Middle frontal gyrus (tissue), 1 donor: ENCODE data around the gene ABCC1.

Experiments
- DNase-seq: peaks from one replicate; pipeline ENCODE4 v3.0.0-alpha.2; 2015; ENCODE audit warnings: low spot score; ENCODE audit errors: extremely low spot score

Gene ABCC1

GRCh38 chr16:16042076-16042475, 92.7 kb downstream of the ABCC1 start:
- DNase-seq, result peak; percentile 34

- no peak for DNase-seq
Observed at GRCh38 chr16:16045296-16045695, 95.9 kb downstream of the ABCC1 start.

- no peak for DNase-seq
Observed at GRCh38 chr16:16045879-16046278, 96.5 kb downstream of the ABCC1 start.

DNA sequence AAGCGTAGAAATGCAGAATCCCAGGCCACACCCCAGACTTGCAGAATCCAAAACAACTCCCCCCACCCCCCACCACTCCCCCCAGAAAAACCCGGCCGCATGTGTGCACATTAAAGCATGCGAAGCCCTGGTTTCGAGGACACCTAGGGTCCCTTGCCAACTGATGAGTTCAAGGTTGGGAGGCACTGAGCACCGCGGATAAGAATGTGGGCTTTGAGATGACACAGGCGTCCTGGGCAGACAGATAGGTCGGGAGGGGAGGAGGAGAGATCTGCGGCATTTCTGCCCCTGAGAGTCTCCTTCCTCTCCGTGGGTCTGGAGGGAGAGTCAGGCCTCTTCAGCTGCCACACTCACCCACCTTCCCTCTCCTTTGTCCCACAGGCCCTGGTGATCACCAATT, 98.3 kb downstream of the ABCC1 start:
- no peak for DNase-seq

DNA sequence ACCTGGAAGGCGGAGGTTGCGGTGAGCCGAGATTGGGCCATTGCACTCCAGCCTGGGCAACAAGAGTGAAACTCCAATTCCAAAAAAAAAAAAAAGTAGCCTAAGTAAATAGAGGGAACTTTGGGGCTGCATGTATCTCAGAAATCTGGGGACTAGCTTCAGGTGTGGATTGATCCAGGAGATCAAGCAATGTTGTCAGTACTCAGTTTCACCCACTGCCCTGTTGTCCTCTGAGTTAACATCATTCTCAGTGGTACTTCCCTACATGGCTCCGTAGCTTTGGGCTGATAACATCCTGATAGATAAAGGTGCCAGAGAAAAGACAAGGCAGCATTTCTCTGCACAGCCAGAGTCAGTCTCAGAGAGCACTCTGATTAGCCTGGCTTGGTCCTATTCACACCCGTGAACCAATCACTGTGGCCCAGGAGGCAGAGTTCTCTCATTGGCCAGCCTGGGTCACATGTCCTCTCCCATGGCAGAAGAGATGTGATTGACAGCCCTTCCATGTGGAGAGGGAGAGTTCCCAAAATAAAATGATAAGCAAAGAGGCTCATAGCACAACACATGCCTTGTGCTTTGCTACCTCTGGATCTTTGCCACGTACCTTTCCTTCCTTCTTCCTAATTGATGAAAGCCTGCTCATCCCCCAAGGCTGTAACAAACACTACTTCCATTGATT, 99.6 kb downstream of the ABCC1 start:
- DNase-seq, result no peak

GRCh38 chr16:16050106-16050505, 100.7 kb downstream of the ABCC1 start:
- no peak for DNase-seq

DNA sequence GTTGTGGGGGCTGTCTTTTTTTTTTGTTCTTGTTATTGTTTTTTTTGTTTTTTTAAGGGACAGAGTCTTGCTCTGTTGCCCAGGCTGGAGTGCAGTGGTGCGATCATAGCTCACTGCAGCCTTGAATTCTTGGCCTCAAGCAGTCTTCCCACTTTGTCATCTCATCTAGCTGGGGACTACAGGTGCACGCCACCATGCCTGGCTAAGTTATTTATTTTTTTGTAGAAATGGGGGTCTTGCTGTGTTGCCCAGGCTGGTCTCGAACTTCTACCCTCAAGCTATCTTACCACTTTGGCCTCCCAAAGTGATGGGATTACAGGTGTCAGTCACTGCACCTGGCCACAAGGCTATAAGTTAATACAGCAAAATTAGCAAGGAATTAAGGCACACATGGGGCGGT, 101.7 kb downstream of the ABCC1 start:
- no peak for DNase-seq

DNA sequence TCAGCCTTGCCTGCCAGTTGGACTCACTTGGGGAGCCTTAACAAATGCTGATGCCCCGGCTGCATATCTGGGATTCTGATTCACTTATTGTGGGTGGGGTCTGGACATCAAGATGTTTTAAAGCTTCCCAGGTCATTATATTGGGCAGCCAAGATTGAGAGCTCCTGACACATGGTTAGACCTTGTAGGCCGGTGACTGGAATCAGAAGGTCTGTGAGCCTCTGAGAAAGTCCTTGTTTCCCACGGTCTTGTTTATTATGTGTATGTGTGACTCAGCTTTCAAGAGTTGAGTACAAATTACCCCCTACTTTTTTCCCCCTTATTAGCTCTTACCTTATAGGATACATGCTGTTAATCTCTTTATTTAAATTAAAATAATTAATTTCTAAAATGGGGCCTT, 103.5 kb downstream of the ABCC1 start:
- no peak for DNase-seq

DNA sequence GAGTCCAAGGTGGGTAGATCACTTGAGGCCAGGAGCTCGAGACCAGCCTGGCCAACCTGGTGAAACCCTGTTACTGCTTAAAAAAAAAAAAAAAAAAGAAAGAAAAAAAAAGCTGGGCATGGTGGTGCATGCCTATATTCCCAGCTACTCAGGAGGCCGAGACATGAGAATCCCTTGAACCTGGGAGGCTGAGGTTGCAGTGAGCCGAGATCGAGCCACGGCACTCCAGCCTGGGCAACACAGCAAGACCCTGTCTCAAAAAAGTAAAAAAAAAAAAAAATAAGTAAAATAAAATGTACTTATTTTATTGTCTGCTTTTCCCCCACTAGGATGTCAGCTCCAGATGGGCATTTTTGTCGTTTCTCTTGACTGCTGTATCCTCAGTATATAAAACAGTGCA, 107.7 kb downstream of the ABCC1 start:
- no peak for DNase-seq

DNA sequence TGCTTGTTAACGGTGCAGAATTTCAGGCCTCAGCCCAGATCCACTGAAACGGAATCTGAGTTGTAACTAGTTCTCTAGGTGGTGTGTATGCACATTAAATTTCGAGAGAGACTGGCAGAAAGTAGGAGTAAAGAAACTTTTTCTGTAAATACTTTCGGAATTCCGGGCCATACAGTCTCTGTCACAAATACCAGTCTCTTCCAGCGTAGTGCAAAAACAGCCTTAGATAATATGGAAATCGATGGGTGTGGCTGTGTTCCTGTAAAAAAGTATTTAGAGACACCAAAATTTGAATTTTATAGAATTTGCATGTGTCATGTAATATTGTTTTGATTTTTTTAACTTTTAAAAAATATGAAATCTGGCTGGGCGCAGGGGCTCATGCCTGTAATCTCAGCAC, 109.7 kb downstream of the ABCC1 start:
- no peak for DNase-seq

DNA sequence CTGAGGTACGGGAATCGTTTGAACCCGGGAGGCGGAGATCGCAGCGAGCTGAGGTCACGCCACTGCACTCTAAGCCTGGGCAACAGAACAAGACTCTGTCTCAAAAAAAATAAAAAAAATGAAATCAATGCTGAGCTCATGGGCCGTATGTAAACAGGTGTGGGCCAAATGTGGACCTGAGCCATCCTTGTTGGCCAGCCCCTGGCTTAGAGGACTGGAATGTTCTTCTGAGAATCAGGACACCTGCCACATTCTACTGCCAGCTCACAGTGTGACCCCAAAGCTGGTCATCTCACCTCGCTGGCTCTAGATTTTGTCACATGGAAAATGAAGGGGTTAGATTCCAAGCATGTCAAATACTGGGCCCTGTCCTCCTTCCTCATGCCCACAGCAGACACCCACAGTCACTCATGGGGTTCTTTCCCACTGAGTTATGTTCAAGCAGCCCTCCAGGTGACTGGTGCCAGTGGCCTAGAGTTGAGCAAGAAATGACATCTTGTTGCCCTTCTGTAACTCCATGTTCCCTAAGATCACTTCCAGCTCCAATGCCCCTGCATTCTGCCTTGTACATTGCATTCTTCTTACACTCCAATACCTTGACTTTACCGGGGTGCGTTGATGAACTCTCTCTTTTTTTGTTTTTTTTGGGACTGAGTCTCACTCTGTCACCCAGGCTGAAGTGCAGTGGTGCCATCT, 110.6 kb downstream of the ABCC1 start:
- no peak for DNase-seq

DNA sequence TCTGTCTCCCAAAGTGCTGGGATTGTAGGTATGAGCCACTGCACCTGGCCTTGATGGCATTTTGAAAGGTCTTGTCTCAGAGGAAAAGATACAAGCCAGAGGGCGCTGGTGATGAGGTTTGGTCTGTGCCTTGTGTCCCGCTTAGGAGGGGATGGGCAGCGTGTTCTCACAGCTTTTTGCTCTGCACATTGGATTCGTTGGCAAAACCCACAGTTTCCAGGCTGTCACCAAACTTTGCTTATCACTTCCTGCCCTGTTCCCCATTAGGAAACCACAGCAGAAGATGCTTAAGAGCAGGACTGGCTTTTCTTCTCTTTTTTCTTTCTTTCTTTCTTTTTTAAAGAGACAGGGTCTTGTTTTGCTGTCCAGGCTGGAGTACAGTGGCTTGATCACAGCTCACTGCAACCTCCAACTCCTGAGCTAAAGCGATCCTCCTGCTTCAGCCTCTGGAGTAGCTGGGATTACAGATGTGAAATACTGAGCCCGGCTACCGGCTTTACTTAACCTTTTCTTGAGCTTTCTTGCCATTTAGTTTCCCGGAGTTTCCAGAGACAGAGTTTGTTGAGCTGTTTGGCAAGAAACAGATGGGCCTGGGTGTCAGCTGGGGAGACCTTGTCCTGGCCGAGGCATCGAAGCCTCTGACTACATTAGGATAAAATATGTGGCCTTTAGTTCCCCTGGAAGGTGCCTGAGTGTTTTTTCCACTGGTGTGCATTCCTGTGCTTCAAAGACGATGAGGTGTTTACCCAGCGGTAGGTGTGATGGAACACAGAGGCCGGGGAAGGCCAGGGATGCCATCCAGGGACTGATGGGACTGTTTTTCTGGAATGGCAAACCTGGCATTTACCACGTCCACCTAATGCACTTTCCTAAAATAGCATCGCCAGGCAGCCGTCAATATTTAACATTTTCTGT, 112.9 kb downstream of the ABCC1 start:
- DNase-seq, result no peak

GRCh38 chr16:16063683-16064082, 114.3 kb downstream of the ABCC1 start:
- no peak for DNase-seq

GRCh38 chr16:16064874-16065384, 115.5 kb downstream of the ABCC1 start:
- no peak for DNase-seq

- DNase-seq, result no peak
Observed at GRCh38 chr16:16067127-16067526, 117.7 kb downstream of the ABCC1 start.

DNA sequence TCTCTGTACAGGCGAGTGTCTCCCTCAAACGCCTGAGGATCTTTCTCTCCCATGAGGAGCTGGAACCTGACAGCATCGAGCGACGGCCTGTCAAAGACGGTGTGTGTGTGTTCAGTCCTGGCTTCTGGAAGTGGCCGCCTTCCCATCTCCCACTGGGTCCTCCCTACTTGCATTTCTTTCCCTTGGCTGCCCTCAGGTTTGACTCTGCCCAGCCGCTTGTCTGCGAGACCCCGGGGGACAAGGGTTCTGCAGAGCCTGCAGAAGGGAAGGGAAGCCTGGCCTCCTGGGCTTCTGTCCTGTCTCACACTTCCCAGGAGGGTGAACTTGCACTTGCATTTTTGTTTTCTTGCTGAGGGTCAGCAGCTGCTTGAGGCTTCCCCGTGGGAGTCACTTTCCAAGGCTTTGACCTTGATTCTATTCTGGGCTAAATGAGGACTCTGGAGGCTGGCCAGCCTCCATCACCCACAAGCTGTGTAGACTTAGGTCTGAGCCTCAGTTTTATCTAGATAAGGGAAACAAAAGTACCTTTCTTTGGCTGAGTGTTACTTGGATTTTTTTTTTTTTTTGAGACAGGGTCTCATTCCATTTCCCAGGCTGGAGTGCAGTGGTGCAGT, 122.3 kb downstream of the ABCC1 start:
- DNase-seq, result no peak

GRCh38 chr16:16073001-16073545, 123.7 kb downstream of the ABCC1 start:
- DNase-seq, result no peak

DNA sequence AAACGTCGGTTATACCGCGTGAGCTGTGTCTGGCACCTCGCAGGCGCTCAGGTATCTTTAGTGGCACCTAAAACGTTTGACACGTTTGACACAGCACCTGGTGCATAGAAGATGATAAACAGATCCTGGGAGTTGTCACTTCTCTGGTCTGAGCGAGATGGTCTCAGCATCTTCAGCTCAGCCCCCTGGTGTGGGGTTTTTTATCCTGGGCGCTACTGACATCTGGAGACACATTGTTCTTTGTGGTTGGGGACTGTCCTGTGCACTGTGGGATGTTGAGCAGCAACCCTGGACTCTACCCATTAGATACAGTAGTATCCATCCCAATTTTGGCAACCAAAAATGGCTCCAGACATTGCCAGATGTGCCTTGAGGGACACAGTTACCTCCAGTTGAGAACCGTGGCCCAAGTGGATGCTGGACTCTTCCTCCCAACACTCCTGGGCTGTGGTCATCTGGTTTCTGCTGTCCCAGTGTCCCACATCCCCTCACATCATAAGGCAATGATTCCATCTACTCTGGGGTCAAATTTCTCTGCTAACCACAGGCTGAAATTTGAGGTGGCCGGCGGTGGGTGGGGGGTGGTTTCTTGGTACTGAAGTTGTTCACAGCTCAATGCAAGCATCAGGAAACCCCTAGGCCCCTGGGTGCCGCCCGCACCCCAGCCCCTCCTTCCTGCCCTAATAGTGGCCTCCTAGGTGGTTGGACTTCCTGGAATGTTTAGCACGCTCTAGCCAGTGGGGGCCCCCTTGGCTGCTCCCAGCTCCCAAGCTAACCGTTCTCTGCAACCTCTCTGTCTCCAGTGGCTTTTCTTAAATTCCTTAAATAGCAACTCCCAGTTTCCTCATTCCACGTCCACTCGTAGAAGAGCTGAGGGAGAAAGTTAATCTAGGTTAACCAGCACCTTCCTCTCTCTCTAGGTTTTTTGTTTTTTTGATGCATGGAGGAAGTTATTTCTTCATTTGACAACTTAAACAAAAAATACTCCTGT, 124.8 kb downstream of the ABCC1 start:
- DNase-seq, result no peak

DNA sequence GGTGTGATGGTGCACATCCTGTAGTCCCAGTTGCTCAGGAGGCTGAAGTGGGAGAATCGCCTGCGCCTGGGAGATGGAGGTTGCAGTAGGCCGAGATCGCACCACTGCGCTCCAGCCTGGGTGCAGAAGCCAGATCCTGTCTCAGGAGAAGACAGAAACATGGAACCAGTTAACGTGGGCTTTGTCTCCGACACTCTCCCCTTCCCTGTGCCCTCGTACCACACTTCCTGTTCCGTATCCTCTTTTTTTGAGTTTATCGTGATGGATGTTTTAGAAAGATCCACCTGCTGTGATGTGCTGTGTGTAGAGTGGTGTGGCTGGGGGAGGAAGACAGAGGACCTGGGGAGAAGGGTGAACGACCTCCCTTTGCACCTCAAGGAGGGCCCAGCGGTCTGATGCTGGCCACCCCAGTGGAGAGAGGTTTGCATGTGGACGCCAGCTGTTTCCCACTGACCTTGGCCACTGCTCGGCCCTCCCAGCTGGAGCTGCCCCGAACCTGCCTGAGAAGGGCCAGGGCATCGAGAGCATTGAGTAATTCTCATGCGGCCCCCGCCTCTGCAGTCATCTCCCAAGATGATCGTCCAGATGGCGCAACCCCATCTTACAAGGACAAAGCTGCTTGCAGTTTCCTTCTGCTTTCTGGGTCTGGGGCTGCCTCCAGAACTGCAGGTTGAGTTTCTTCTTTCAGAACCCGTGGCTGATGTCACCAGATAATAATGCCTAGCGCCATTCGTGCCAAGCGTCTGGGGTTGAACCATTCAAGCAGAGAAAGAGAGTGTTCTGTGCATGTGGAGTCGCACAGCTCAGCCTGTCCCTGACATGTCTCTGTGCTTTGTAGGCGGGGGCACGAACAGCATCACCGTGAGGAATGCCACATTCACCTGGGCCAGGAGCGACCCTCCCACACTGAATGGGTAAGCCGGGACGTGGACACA, 126.3 kb downstream of the ABCC1 start:
- DNase-seq, result no peak
